GM21390 (cell line): ENCODE results near the gene GTF3A.
"Not testable (repeated sequence)": the region's sequence is repeated elsewhere in the genome, so short reads cannot be mapped to it uniquely, and the experiment has no call there.

Experiments used
- ATAC-seq: cut with Tn5 transposase; IDR thresholded peaks from one replicate; pipeline ENCODE4 v1.9.1; 2021; ENCODE audit not compliant: unreplicated experiment

Gene GTF3A

GRCh38 chr13:27424246-27425157 is at the start of gene GTF3A:
GTF3A (plus strand) TSS chr13:27424619.
- ATAC-seq: peak; percentile 63

GRCh38 chr13:27374650-27375049 is 49.8 kb upstream of the GTF3A start:
- no peak for ATAC-seq

GRCh38 chr13:27375686-27376326 is 48.6 kb upstream of the GTF3A start:
- no peak for ATAC-seq

DNA sequence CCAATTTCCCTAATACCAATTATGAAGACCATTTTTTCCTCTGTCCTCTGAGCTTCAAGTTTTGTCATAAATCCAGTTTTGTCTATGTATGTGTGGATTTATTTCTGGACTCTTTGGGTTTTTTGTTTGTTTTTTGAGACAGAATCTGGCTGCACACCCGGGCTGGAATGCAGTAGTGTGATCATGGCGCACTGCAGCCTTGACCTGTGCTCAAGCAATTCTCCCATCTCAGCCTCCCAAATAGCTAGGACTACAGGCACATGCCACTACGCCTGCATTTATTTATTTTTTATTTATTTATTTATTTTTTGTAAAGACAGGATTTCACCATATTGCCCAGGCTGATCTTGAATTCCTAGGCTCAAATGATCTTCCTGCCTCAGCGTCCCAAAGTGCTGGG is 45.3 kb upstream of the GTF3A start:
- ATAC-seq: no peak

- no peak for ATAC-seq
Observed at GRCh38 chr13:27379694-27380641, 44.5 kb upstream of the GTF3A start.

GRCh38 chr13:27381601-27382000 is 42.8 kb upstream of the GTF3A start:
- no peak for ATAC-seq

GRCh38 chr13:27383104-27383921 is 41.1 kb upstream of the GTF3A start:
- no peak for ATAC-seq

DNA sequence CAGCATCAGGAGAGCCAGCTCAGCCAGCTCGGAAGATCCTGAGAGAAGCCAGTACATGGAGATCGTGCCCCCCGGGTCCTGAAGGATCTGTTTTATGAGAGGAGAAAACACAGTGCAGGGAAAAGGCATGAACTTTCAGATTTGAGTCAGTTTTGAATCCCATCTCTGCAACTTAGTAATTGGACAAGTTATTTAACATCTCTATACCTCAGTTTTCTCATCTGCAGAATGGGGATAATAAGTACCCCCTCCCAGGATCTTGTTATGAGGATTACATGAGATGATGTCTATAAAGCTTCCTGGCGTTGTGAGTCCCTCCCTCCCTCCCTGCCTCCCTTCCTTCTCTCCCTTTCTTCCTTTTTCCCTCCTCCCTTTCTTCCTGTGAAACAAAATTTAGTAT is 40.1 kb upstream of the GTF3A start:
- ATAC-seq: no peak

DNA sequence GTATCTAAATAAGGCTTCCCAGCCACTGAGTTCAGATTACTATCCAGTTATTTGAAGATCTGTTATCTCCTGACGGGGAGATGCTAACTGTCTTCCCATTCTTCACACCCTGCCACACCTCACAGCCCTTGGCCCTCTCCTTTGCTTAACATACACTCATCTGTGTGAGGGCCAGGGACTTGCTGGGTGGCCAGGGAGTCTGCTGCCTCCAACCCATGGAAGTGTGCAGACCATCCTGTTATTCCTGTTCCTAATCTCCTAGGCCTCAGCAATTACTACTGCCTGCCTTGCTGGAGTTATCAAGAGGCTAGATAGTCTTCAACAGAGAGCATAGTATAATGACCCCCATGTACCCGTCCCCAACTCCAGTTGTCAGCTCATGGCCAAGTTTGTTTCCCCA is 36.2 kb upstream of the GTF3A start:
- ATAC-seq: no peak

- ATAC-seq: no peak
Observed at GRCh38 chr13:27389891-27390290, 34.5 kb upstream of the GTF3A start.

DNA sequence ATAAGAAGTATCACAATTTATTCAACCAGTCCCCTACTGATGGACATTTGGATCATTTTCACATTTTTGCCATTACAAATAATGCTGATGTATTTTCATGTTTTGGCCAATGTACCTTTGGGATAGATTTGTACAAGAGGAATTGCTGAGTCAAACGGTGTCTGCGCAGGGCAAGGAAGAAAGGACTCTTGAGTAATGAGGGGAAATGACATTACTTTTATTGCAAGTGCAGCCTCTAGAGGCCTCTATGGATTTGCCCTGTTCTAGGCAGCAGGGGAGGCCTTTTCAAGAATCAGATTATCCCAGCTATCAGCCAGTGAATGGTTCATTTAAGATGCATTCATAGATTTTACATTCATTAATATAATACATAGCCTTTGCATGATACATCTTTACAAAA is 32.9 kb upstream of the GTF3A start:
- ATAC-seq: no peak

GRCh38 chr13:27393101-27393500 is 31.3 kb upstream of the GTF3A start:
- ATAC-seq: no peak

- ATAC-seq: no peak
Observed at GRCh38 chr13:27395007-27395510, 29.4 kb upstream of the GTF3A start.

GRCh38 chr13:27396252-27396846 is 28.1 kb upstream of the GTF3A start:
- no peak for ATAC-seq

- no peak for ATAC-seq
Observed at GRCh38 chr13:27398360-27398759, 26.1 kb upstream of the GTF3A start.

- ATAC-seq: not testable (repeated sequence)
Observed at GRCh38 chr13:27400405-27400804, 24.0 kb upstream of the GTF3A start.

GRCh38 chr13:27401210-27401609 is 23.2 kb upstream of the GTF3A start:
- no peak for ATAC-seq

DNA sequence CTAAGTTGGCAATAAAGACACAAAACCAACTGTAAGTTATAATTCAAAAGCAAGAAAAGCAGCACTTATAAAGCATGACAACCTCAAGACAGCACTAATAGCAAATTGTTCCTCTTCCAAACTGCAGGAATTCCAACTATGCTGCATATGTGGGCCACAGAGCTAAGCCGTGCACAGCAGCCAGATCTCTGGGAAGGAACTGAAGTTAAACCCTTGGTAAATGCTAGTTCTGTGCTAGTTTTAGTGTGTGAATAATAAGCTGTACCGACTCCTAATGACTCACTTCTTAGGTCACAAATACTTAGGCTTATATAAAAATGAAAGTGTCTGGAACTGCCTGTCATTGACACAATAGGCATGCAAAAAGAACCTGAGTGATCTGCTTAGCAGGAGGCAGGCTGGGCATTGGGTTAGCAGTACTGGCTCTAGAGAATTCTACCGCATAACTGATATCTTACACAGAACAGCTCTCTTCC is 21.2 kb upstream of the GTF3A start:
- ATAC-seq: no peak

- ATAC-seq: no peak
Observed at GRCh38 chr13:27403727-27404385, 20.6 kb upstream of the GTF3A start.
